Measurements from ENCODE around the gene THAP4. TPM values are rescaled to one million over a fixed set of nuclear protein-coding genes. Genes with fewer than 3 reads are reported as not detected.

Gene THAP4
- polyA plus RNA-seq, 3 donors, result 15.1 to 25.9 (median 16.3) TPM

DNA sequence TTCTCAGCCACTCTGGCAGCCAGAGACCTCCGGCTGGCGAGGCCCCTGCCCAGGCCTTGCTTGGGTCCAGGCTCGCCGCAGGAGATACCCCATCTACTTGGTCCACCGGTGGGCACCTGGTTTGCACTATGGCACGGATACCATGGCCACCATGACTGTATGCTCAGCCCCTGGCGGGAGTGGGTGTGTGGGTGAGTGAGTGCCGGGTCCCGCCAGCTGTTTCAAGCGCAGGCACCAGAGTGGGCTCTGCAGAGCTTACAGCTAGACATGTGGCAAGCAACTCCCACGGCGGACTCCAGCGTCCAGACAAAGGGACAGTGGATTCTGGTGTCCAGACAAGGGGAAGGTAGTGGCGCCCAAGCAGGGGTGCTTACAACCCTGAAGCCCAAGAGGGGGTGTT is 2.0 kb upstream of the THAP4 start:
- TF ChIP-seq, protein P1, sequence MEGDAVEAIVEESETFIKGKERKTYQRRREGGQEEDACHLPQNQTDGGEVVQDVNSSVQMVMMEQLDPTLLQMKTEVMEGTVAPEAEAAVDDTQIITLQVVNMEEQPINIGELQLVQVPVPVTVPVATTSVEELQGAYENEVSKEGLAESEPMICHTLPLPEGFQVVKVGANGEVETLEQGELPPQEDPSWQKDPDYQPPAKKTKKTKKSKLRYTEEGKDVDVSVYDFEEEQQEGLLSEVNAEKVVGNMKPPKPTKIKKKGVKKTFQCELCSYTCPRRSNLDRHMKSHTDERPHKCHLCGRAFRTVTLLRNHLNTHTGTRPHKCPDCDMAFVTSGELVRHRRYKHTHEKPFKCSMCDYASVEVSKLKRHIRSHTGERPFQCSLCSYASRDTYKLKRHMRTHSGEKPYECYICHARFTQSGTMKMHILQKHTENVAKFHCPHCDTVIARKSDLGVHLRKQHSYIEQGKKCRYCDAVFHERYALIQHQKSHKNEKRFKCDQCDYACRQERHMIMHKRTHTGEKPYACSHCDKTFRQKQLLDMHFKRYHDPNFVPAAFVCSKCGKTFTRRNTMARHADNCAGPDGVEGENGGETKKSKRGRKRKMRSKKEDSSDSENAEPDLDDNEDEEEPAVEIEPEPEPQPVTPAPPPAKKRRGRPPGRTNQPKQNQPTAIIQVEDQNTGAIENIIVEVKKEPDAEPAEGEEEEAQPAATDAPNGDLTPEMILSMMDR (IDR thresholded peaks at IDR 0.05), result no peak
- intact Hi-C loops (cut with micrococcal nuclease), result loop anchor here (2.0 to 10.0 kb wide), 5 partner anchors 48 to 284 kb away; partner anchors contain the start of genes DTYMK (in 2 of the 2), FARP2 (in 2 of the 2), ING5 (in 1 of the 2) and STK25 (in 1 of the 2)
- Histone ChIP-seq H4K20me1 (ENCODE audit: insufficient read depth, low read length) (peaks cover 65% of the 10 kb centered on the region), H3K27me3 (ENCODE audit: control insufficient read depth in 2 of 2, insufficient read depth in 2 of 2, low read length in 2 of 2) (no peaks in the 10 kb centered on the region), H3K79me2 (ENCODE audit: insufficient read depth, low read length) (peaks cover 86% of the 10 kb centered on the region), H3K27ac (ENCODE audit: low read depth in 1 of 2, low read length in 2 of 2) (no peak overlapping the region), H3K4me2 (replicated peaks; ENCODE audit: extremely low read depth, low read length, poor library complexity, severe bottlenecking) (peak overlapping the region; percentile 86), H3K9ac (ENCODE audit: insufficient read depth, low read length, poor library complexity, severe bottlenecking) (no peak overlapping the region), H3K9me3 (replicated peaks in 1 of 2; ENCODE audit: control insufficient read depth in 1 of 2, insufficient read depth in 1 of 2, low read length in 2 of 2) (no peaks in the 10 kb centered on the region), H3K4me3 (replicated peaks in 1 of 3; ENCODE audit: low read depth in 2 of 3, low read length in 3 of 3) (peak overlapping the region in 1 of 3 experiments; percentile 96), H2AFZ (ENCODE audit: insufficient read depth, low read depth, low read length, poor library complexity, severe bottlenecking) (no peak overlapping the region), H3K36me3 (replicated peaks in 1 of 2; ENCODE audit: control insufficient read depth in 1 of 2, insufficient read depth in 2 of 2, low read length in 2 of 2) (peaks cover 2 to 10% of the 10 kb centered on the region in 2 donors), H3K4me1 (ENCODE audit: control insufficient read depth in 1 of 2, insufficient read depth in 2 of 2, low read length in 2 of 2) (peaks cover 23 to 31% of the 10 kb centered on the region in 2 donors)
- H3K27ac Mint-ChIP-seq, result no peak overlapping the region
- H3K27me3 Mint-ChIP-seq (ENCODE audit: low read depth in 3 of 3), result peaks cover 0 to 2% (median 0%) of the 10 kb centered on the region in 3 donors
- H3K4me3 Mint-ChIP-seq, result peak overlapping the region; percentile 11 to 84
- H3K9me3 Mint-ChIP-seq, result peaks cover 0 to 4% (median 0%) of the 10 kb centered on the region in 7 donors
- peaks cover 18 to 32% of the 10 kb centered on the region in 2 donors for H3K36me3 Mint-ChIP-seq
- peaks cover 51% of the 10 kb centered on the region for H3K4me1 Mint-ChIP-seq
- no peak for DNase-seq
- 95% methylated on average over 13 of the region's 14 CpGs for WGBS (ENCODE audit: insufficient coverage)

DNA sequence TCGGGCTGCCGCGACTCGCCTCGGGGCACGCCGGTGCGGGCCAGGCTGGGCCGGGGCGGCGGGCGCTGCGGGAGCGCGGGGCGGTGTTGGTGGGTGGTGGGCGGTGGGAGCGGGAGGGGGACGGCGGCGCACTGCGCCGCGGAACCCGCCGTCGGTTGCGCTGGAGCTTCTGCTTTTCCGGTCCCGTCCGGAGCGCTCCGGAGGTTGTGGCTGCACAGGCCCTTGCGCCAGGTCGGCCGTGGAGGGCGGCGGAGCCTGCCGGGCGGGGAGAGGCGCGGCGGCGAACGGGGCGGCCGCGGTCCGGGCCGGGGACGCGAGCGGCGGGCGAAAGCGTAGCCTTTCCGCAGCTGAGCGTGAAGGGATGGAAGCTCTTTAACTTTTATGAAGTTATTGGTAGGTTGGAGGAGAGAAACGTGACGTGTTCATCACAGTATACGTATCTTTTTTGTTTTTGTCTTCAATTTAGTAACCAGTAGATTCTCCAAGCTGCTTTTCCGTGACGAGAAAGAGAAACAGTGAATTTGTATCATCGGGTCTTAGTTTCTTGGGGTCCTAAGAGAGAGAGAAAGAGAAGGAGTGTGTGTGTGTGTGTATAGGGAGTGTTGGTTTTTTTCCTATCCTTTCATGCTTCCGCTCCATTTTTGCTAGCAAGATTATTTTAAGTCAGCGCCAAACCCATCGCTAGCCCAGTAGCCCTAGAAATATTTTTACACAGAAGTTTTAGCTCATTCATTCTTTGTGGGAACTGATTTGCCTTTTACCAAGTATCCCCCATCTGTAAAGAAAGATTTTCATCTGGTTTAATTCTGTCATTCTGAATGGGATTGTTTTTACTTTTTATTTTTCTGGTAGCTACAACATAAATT is 1.1 kb upstream of the THAP4 start:
- TF ChIP-seq, protein P1 (IDR thresholded peaks at IDR 0.05), result no peak
- Histone ChIP-seq H3K27me3 (ENCODE audit: control insufficient read depth in 2 of 2, insufficient read depth in 2 of 2, low read length in 2 of 2) (no peaks in the 10 kb centered on the region), H3K36me3 (replicated peaks in 1 of 2; ENCODE audit: control insufficient read depth in 1 of 2, insufficient read depth in 2 of 2, low read length in 2 of 2) (peaks cover 9 to 16% of the 10 kb centered on the region in 2 donors), H2AFZ (ENCODE audit: insufficient read depth, low read depth, low read length, poor library complexity, severe bottlenecking) (peak overlapping the region; percentile 91), H3K4me1 (ENCODE audit: control insufficient read depth in 1 of 2, insufficient read depth in 2 of 2, low read length in 2 of 2) (peaks cover 23 to 31% of the 10 kb centered on the region in 2 donors), H3K27ac (ENCODE audit: low read depth in 1 of 2, low read length in 2 of 2) (peak overlapping the region in 1 of 2 donors; percentile 95), H4K20me1 (ENCODE audit: insufficient read depth, low read length) (peaks cover 55% of the 10 kb centered on the region), H3K9me3 (replicated peaks in 1 of 2; ENCODE audit: control insufficient read depth in 1 of 2, insufficient read depth in 1 of 2, low read length in 2 of 2) (no peaks in the 10 kb centered on the region), H3K4me3 (replicated peaks in 1 of 3; ENCODE audit: low read depth in 2 of 3, low read length in 3 of 3) (peak overlapping the region; percentile 67 to 96 (median 77)), H3K4me2 (replicated peaks; ENCODE audit: extremely low read depth, low read length, poor library complexity, severe bottlenecking) (peak overlapping the region; percentile 86), H3K9ac (ENCODE audit: insufficient read depth, low read length, poor library complexity, severe bottlenecking) (peak overlapping the region; percentile 93), H3K79me2 (ENCODE audit: insufficient read depth, low read length) (peaks cover 85% of the 10 kb centered on the region)
- peak; percentile 44 to 59 (median 46) for DNase-seq
- Mint-ChIP-seq H3K4me3 (peak overlapping the region; percentile 84 to 90), H3K27me3 (ENCODE audit: low read depth in 3 of 3) (peaks cover 0 to 2% (median 0%) of the 10 kb centered on the region in 3 donors), H3K4me1 (peaks cover 51% of the 10 kb centered on the region), H3K36me3 (peaks cover 21 to 33% of the 10 kb centered on the region in 2 donors), H3K9me3 (peaks cover 0 to 4% (median 0%) of the 10 kb centered on the region in 7 donors), H3K27ac (peak overlapping the region; percentile 75 to 97 (median 90))
- intact Hi-C loops (cut with micrococcal nuclease), result loop anchor here (2.0 to 10.0 kb wide), 6 partner anchors 49 to 323 kb away; partner anchors contain the start of genes DTYMK (in 2 of the 2), FARP2 (in 2 of the 2), HDLBP (in 1 of the 2) and ING5 (in 1 of the 2)
- WGBS (ENCODE audit: insufficient coverage), result 0% methylated on average over 60 of the region's 67 CpGs

Measured in CD14-positive monocyte (primary cell).